Measurements from ENCODE around the gene ALG14. TPM values are rescaled to one million over a fixed set of nuclear protein-coding genes. Genes with fewer than 3 reads are reported as not detected.
A peak's percentile ranks its signal among the peaks of the same experiment; 100 is the strongest.

Gene ALG14
- total and polyA plus RNA-seq, 2 of the 4 experiments (the other 2 are of a cell fraction) = 1.7 to 2.0 TPM

- Histone ChIP-seq H2AFZ (replicated peaks; ENCODE audit: low read length, poor library complexity) (no peak overlapping the region), H2BK20ac (ENCODE audit: low read depth, low read length) (no peak overlapping the region), H2AK5ac (ENCODE audit: low read depth, low read length) (peak overlapping the region; percentile 35; the same call in 1 of the 2 replicates), H3K56ac (ENCODE audit: extremely low read depth, insufficient read depth, low read length) (no peak overlapping the region), H2AK9ac (replicated peaks; ENCODE audit: low read depth, low read length, poor library complexity) (no peak overlapping the region), H3K27me3 (ENCODE audit: control insufficient read depth, insufficient read depth, low read length) (no peaks in the 10 kb centered on the region), H3K4ac (ENCODE audit: low read depth, low read length) (no peak overlapping the region), H3K36me3 (ENCODE audit: control insufficient read depth, insufficient read depth, low read length) (no peaks in the 10 kb centered on the region), H3K9me3 (ENCODE audit: control insufficient read depth, insufficient read depth, low read length) (no peaks in the 10 kb centered on the region), H4K20me1 (ENCODE audit: insufficient read depth, low read length) (no peaks in the 10 kb centered on the region), H3K9me1 (ENCODE audit: insufficient read depth, low read length) (no peaks in the 10 kb centered on the region; the same call in 1 of the 2 replicates), H3K4me3 (ENCODE audit: insufficient read depth, low read depth, low read length) (no peak overlapping the region), H3K4me2 (ENCODE audit: low read depth, low read length) (no peak overlapping the region), H4K5ac (ENCODE audit: low read depth, low read length) (no peak overlapping the region), H4K8ac (ENCODE audit: low read depth in 2 of 2, low read length in 2 of 2) (no peak overlapping the region), H3K4me1 (ENCODE audit: control insufficient read depth, insufficient read depth, low read length) (peaks cover 17% of the 10 kb centered on the region), H3K14ac (replicated peaks; ENCODE audit: low read depth, low read length) (no peak overlapping the region), H3K18ac (ENCODE audit: low read depth, low read length) (no peak overlapping the region), H3K27ac (ENCODE audit: insufficient read depth, low read length) (no peak overlapping the region), H3K9ac (ENCODE audit: low read depth, low read length) (no peak overlapping the region), H2BK15ac (ENCODE audit: low read depth, low read length) (no peak overlapping the region), H3K23ac (ENCODE audit: low read depth, low read length) (no peak overlapping the region), H4K91ac (ENCODE audit: insufficient read depth, low read depth, low read length) (no peak overlapping the region), H2BK5ac (ENCODE audit: low read depth, low read length, poor library complexity, severe bottlenecking) (no peak overlapping the region), H3K79me1 (ENCODE audit: low read depth in 1 of 2, low read length in 2 of 2) (no peaks in the 10 kb centered on the region), H2BK120ac (ENCODE audit: low read depth, low read length) (no peak overlapping the region)
- no TSS peak for BruUV-seq (replicated peaks)
- 63% methylated on average over 1 of the region's 2 CpGs; no CpG with 5 or more reads in 1 of the 2 experiments for WGBS, 2 experiments (ENCODE audit: extremely low coverage in 2 of 2, insufficient read length in 1 of 2)
- ATAC-seq (ENCODE audit: low read depth) (no peak), DNase-seq (peak; percentile 27)
- POLR2A ChIA-PET (ENCODE audit: unreplicated experiment) = no interaction called here
- TF ChIP-seq NFE2L2 (IDR thresholded peaks at IDR 0.05; ENCODE audit: low read depth, low read length) (no peak), RFX5 (IDR thresholded peaks at IDR 0.05; ENCODE audit: low read depth, low read length) (no peak), CHD1 (IDR thresholded peaks at IDR 0.05; ENCODE audit: low read depth, low read length) (no peak), SMC3 (IDR thresholded peaks at IDR 0.05; ENCODE audit: low read depth, low read length) (no peak), POLR2A (IDR thresholded peaks at IDR 0.05; ENCODE audit: low read depth, low read length) (no peak), ELK1 (IDR thresholded peaks at IDR 0.05; ENCODE audit: borderline replicate concordance, low read depth, low read length) (no peak), MAZ (IDR thresholded peaks at IDR 0.05; ENCODE audit: borderline replicate concordance, low read depth, low read length) (no peak), FOS (IDR thresholded peaks at IDR 0.05; ENCODE audit: low read depth, low read length) (no peak), MXI1 (IDR thresholded peaks at IDR 0.05; ENCODE audit: borderline replicate concordance, low read depth, low read length) (no peak), CEBPB (IDR thresholded peaks at IDR 0.05; ENCODE audit: low read depth, low read length) (no peak), RCOR1 (IDR thresholded peaks at IDR 0.05; ENCODE audit: insufficient replicate concordance, low read length) (no peak), MAFK (IDR thresholded peaks at IDR 0.05; ENCODE audit: low read depth, low read length) (no peak)
- CTCF ChIA-PET = no interaction called here
- dilution Hi-C loops (cut with HindIII; ENCODE audit: low sequenced_read_pairs, unreplicated experiment) (no loop called here), intact Hi-C loops (cut with micrococcal nuclease) (no loop called here), in situ Hi-C loops (cut with MboI; ENCODE audit: low sequenced_read_pairs) (no loop called here)
These were observed 121.7 kb downstream of the ALG14 start for GRCh38 chr1:94951046-94951445.
